ENCODE results near the gene SLC6A9. TPM values are rescaled to one million over a fixed set of nuclear protein-coding genes. Genes with fewer than 3 reads are reported as not detected.
A peak's percentile ranks its signal among the peaks of the same experiment; 100 is the strongest.

SLC6A9 gene
- total RNA-seq, 2 donors from 2014 or later: 4.6 to 5.6 TPM

DNA sequence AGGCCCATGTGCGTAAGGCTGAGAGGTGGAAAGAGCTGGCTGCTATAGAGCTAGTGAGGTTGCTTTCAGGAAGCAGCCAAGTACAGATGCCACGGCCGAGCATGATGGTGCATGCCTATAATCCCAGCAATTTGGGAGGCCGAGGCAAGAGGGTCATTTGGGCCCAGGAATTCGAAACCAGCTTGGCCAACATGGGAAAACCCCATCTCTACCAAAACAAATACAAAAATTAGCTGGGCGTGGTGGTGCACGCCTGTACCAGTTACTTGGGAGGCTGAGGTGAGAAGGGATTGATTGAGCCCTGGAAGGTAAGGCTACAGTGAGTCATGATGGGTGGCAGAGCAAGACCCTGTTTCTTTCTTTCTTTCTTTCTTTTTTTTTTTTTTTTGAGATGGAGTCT, 37.2 kb downstream of the SLC6A9 start:
- TF ChIP-seq POLR2AphosphoS5 (IDR thresholded peaks at IDR 0.05): no peak
- TF ChIP-seq POLR2A (IDR thresholded peaks at IDR 0.05): no peak
- TF ChIP-seq, protein P1, sequence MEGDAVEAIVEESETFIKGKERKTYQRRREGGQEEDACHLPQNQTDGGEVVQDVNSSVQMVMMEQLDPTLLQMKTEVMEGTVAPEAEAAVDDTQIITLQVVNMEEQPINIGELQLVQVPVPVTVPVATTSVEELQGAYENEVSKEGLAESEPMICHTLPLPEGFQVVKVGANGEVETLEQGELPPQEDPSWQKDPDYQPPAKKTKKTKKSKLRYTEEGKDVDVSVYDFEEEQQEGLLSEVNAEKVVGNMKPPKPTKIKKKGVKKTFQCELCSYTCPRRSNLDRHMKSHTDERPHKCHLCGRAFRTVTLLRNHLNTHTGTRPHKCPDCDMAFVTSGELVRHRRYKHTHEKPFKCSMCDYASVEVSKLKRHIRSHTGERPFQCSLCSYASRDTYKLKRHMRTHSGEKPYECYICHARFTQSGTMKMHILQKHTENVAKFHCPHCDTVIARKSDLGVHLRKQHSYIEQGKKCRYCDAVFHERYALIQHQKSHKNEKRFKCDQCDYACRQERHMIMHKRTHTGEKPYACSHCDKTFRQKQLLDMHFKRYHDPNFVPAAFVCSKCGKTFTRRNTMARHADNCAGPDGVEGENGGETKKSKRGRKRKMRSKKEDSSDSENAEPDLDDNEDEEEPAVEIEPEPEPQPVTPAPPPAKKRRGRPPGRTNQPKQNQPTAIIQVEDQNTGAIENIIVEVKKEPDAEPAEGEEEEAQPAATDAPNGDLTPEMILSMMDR (IDR thresholded peaks at IDR 0.05): no peak
- no peaks in the 10 kb centered on the region for H3K36me3 ChIP-seq
- H3K4me1 ChIP-seq (replicated peaks): peaks cover 6% of the 10 kb centered on the region
- no peak overlapping the region for H3K4me3 ChIP-seq
- H3K9me3 ChIP-seq: no peaks in the 10 kb centered on the region
- WGBS: 78% methylated on average over 7 of the region's 7 CpGs
- no peaks in the 10 kb centered on the region for H3K27me3 ChIP-seq (replicated peaks; ENCODE audit: insufficient read depth)
- H3K27ac ChIP-seq: no peak overlapping the region
- no peak for DNase-seq (ENCODE audit: low spot score)
- intact Hi-C loops (cut with DNase I): no loop called here

DNA sequence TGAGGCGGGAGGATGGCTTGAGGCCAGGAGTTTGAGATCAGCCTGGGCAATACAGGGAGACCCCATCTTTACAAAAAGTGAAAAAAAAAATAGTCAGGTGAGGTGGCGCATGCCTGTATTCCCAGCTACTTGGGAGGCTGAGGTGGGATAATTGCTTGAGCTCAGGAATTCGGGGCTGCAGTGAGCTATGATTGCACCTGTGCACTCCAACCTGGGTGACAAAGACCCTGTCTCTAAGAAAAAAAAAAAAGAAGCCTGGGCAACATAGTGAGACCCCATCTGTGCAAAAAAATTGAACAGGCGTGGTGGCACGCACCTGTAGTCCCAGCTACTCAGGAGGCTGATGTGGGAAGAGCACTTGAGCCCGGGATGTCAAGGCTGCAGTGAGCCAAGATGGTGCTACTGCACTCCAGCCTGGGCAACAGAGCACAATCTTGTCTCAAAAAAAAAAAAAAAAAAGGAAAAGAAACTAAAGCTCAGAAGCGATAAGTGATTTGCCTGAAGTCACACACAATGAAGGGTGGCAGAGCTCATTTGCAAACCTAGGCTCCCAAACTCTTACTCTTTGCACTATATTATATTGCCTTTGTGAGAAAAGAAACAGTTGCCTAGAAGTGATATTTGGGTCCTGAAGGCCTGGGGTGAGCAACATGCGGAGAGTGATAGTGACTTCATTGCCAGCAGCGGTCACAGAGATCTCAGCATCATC, 37.9 kb downstream of the SLC6A9 start:
- H3K27me3 ChIP-seq (replicated peaks; ENCODE audit: insufficient read depth): no peaks in the 10 kb centered on the region
- no peaks in the 10 kb centered on the region for H3K36me3 ChIP-seq
- H3K27ac ChIP-seq: no peak overlapping the region
- WGBS: 92% methylated on average over 9 of the region's 9 CpGs
- H3K4me3 ChIP-seq: no peak overlapping the region
- intact Hi-C loops (cut with DNase I): no loop called here
- no peaks in the 10 kb centered on the region for H3K9me3 ChIP-seq
- TF ChIP-seq, protein P1 (IDR thresholded peaks at IDR 0.05): no peak
- no peak for TF ChIP-seq POLR2AphosphoS5 (IDR thresholded peaks at IDR 0.05)
- no peak for TF ChIP-seq POLR2A (IDR thresholded peaks at IDR 0.05)
- peaks cover 6% of the 10 kb centered on the region for H3K4me1 ChIP-seq (replicated peaks)
- DNase-seq (ENCODE audit: low spot score): no peak

DNA sequence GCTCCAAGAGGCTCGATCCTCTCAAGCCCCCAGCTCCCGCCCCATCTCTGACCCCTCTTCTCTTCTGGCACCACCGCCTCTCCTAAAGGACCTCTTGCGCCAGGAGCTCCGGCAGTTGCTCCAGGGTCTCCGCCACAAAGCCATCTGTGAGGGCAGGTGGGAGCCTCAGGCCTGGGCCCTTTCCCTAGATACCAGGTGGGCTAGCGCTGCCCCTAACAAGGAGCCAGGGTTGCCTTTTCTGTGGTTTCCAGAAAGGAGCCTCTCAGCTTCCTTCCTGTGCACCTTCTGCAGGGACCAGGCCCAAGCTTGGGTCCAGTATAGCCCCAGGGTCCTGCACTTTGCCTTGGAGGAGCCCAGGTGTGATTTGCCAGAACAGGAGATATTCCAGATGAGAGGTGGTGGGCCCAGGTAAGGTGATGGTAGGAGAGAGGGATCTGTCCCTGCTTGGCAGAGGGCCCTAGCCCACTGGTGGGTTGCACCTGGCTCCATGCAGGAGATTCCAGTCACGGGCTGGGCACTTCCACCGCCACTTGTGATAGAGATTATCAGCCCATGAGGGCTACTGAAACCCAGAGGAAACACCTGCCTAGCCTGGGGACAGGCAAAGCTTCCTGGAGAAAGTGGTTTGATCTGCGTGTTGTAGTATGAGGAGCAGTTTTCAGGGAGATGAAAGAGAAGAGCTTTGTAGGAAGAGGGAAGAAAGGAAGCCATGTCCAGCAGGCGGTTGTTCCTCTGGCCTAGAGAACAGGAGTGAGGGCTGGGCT, 38.8 kb downstream of the SLC6A9 start:
- TF ChIP-seq POLR2A (IDR thresholded peaks at IDR 0.05) (no peak), POLR2AphosphoS5 (IDR thresholded peaks at IDR 0.05) (no peak)
- TF ChIP-seq, protein P1 (IDR thresholded peaks at IDR 0.05): no peak
- Histone ChIP-seq H3K4me3 (peak overlapping the region; percentile 45 to 68), H3K36me3 (no peaks in the 10 kb centered on the region), H3K27ac (peak overlapping the region; percentile 82 to 85), H3K4me1 (replicated peaks) (peaks cover 6% of the 10 kb centered on the region), H3K27me3 (replicated peaks; ENCODE audit: insufficient read depth) (no peaks in the 10 kb centered on the region), H3K9me3 (no peaks in the 10 kb centered on the region)
- intact Hi-C loops (cut with DNase I): no loop called here
- no peak for DNase-seq (ENCODE audit: low spot score)
- 50% methylated on average over 11 of the region's 11 CpGs for WGBS

DNA sequence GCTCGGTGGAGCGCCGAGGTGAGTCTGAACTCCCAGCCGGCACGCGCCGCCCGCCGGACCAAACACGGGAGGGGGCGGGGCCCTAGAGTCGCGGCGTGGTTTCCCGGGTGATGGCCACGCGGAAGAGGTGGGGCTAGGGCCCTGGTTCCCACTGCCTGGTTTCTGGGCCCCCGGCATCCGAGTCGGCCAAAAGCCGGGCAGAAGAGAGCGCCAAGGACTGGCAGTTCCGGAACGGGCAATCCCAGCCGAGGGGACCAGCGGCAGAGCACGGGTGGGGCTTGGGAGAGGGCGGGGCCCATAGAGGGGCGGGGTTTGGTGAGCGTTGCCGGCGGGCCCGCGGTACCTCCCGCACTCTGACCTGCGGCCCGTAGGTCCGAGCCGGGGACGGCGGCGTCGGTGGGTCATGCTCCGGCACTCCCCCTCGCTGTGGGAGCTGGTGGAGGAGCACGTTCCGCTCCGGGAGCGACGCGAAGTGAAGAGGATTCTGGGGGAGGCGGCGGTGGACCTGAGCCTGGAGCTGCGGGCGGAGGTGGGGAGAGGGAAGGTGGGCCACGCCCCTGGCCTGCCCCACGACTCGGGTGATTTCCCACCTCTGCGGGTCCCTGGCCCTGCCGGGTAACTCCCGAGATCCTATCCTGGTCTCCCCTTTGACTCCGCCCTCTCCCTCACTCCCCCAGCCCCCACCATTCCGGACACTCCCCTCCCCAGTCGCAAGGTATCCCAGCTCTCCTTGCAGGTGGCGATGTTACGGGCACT, 39.6 kb downstream of the SLC6A9 start, which contains the start of gene CCDC24:
Gene CCDC24, plus strand, starts transcription at position 124 of the 756 bp plus-strand sequence. Its CDS starts 280 bp downstream, at position 404.
- H3K27me3 ChIP-seq (replicated peaks; ENCODE audit: insufficient read depth): no peaks in the 10 kb centered on the region

More for the DNA sequence above, 39.6 kb downstream of the SLC6A9 start, which contains the start of gene CCDC24:
- TF ChIP-seq, protein P1 (IDR thresholded peaks at IDR 0.05): no peak
- TF ChIP-seq POLR2A (IDR thresholded peaks at IDR 0.05) (peak; percentile 65), POLR2AphosphoS5 (IDR thresholded peaks at IDR 0.05) (peak; percentile 82)
- peak within 1 kb of the TSS; percentile 45 to 68 for H3K4me3 ChIP-seq
- DNase-seq (ENCODE audit: low spot score): peak; percentile 86
- intact Hi-C loops (cut with DNase I): no loop called here
- WGBS: under 1% methylated on average over 43 of the region's 66 CpGs
- H3K36me3 ChIP-seq: no peaks in the 10 kb centered on the region
- H3K9me3 ChIP-seq: no peaks in the 10 kb centered on the region
- peak within 1 kb of the TSS; percentile 82 to 85 for H3K27ac ChIP-seq
- H3K4me1 ChIP-seq (replicated peaks): peaks cover 6% of the 10 kb centered on the region

Data from prostate gland (tissue), 2 donors.